IMR-90 (cell line): Measurements from ENCODE around the gene IQSEC3. TPM values are rescaled to one million over a fixed set of nuclear protein-coding genes. Genes with fewer than 3 reads are reported as not detected.

ENCODE experiments used
- ATAC-seq: fragments of 200-7000 bp; cut with Tn5 transposase; 2 replicates; pipeline ENCODE4 v1.9.1; 2020; ENCODE audit warnings: low read depth, mild to moderate bottlenecking, moderate library complexity
- BruUV-seq: library from RNA; stranded (reverse); fragments of 400-500 nt; replicated peaks from 2 replicates; lab custom pipeline; 2021; lab: Mats Ljungman, UMichigan
- CTCF ChIA-PET: fragments of 300-600 bp; formaldehyde crosslinking; extraction: SDS; loops from one replicate; lab custom pipeline; 2021; ENCODE audit warnings: antibody characterized with exemption; lab: Yijun Ruan, JAX
- POLR2A ChIA-PET: fragments of 300-600 bp; sonication (Branson Sonifier 250); formaldehyde crosslinking; loops from one replicate; lab custom pipeline; 2022; ENCODE audit warnings: antibody characterized with exemption; ENCODE audit not compliant: unreplicated experiment; lab: Charles Lee
- DNase-seq: peaks from one replicate; pipeline ENCODE4 v3.0.0; 2013
- H2AFZ ChIP-seq: replicated peaks from 2 replicates; pipeline ENCODE3; 2013; ENCODE audit warnings: low read length, mild to moderate bottlenecking; ENCODE audit not compliant: poor library complexity
- H2AK5ac ChIP-seq: 2 replicates; pipeline ENCODE4 v1.6.1; 2013; ENCODE audit warnings: low read depth, low read length, inconsistent platforms
- H2AK9ac ChIP-seq: replicated peaks from 2 replicates; pipeline ENCODE3; 2013; ENCODE audit warnings: mild to moderate bottlenecking, low read depth, low read length, moderate library complexity; ENCODE audit not compliant: poor library complexity
- H2BK120ac ChIP-seq: 2 replicates; pipeline ENCODE4 v1.6.1; 2013; ENCODE audit warnings: low read depth, low read length, inconsistent platforms
- H2BK15ac ChIP-seq: 3 replicates; pipeline ENCODE4 v1.6.1; 2013; ENCODE audit warnings: low read depth, low read length, inconsistent platforms
- H2BK20ac ChIP-seq: 2 replicates; pipeline ENCODE4 v1.6.1; 2013; ENCODE audit warnings: low read depth, mild to moderate bottlenecking, inconsistent platforms, low read length, moderate library complexity
- H2BK5ac ChIP-seq: 2 replicates; pipeline ENCODE4 v1.6.1; 2013; ENCODE audit warnings: mild to moderate bottlenecking, low read depth, low read length, inconsistent platforms; ENCODE audit not compliant: poor library complexity, severe bottlenecking
- H3K14ac ChIP-seq: replicated peaks from 2 replicates; pipeline ENCODE4 v1.6.1; 2013; ENCODE audit warnings: low read depth, low read length, inconsistent platforms
- H3K18ac ChIP-seq: 2 replicates; pipeline ENCODE4 v1.6.1; 2013; ENCODE audit warnings: low read depth, low read length, control low read depth
- H3K23ac ChIP-seq: 2 replicates; pipeline ENCODE4 v1.6.1; 2013; ENCODE audit warnings: low read depth, low read length, inconsistent platforms
- H3K27ac ChIP-seq: 2 replicates; pipeline ENCODE4 v1.5.1; 2013; ENCODE audit warnings: mild to moderate bottlenecking, control low read depth, low read length; ENCODE audit not compliant: insufficient read depth
- H3K27me3 ChIP-seq: 2 replicates; pipeline ENCODE4 v1.6.1; 2013; ENCODE audit warnings: low read length; ENCODE audit not compliant: control insufficient read depth, insufficient read depth
- H3K36me3 ChIP-seq: 2 replicates; pipeline ENCODE4 v1.6.1; 2013; ENCODE audit warnings: low read length, mixed read lengths; ENCODE audit not compliant: control insufficient read depth, insufficient read depth
- H3K4ac ChIP-seq: 2 replicates; pipeline ENCODE4 v1.6.1; 2013; ENCODE audit warnings: low read depth, low read length, inconsistent platforms
- H3K4me1 ChIP-seq: 2 replicates; pipeline ENCODE4 v1.6.1; 2013; ENCODE audit warnings: low read length, mixed read lengths; ENCODE audit not compliant: control insufficient read depth, insufficient read depth
- H3K4me2 ChIP-seq: 2 replicates; pipeline ENCODE4 v1.6.1; 2013; ENCODE audit warnings: low read depth, mild to moderate bottlenecking, control low read depth, low read length, moderate library complexity
- H3K4me3 ChIP-seq: 2 replicates; pipeline ENCODE4 v1.5.1; 2013; ENCODE audit warnings: low read depth, mild to moderate bottlenecking, control low read depth, low read length, moderate library complexity; ENCODE audit not compliant: insufficient read depth
- H3K56ac ChIP-seq: 2 replicates; pipeline ENCODE4 v1.6.1; 2013; ENCODE audit warnings: low read length, inconsistent platforms; ENCODE audit not compliant: insufficient read depth; ENCODE audit errors: extremely low read depth
- H3K79me1 ChIP-seq, 2 experiments: 2 replicates each; pipeline ENCODE4 v1.6.1; 2013; ENCODE audit warnings: low read length in 2 of 2, inconsistent platforms in 1 of 2, low read depth in 1 of 2
- H3K9ac ChIP-seq: 2 replicates; pipeline ENCODE4 v1.6.1; 2013; ENCODE audit warnings: low read depth, low read length, control low read depth
- H3K9me1 ChIP-seq: 2 replicates; pipeline ENCODE4 v1.6.1; 2013; ENCODE audit warnings: low read length, inconsistent platforms; ENCODE audit not compliant: insufficient read depth
- H3K9me3 ChIP-seq: 2 replicates; pipeline ENCODE4 v1.6.1; 2013; ENCODE audit warnings: low read length; ENCODE audit not compliant: control insufficient read depth, insufficient read depth
- H4K20me1 ChIP-seq: 2 replicates; pipeline ENCODE4 v1.6.1; 2013; ENCODE audit warnings: low read length, inconsistent platforms; ENCODE audit not compliant: insufficient read depth
- H4K5ac ChIP-seq: 2 replicates; pipeline ENCODE4 v1.6.1; 2013; ENCODE audit warnings: mild to moderate bottlenecking, low read depth, low read length, control low read depth
- H4K8ac ChIP-seq, 2 experiments: 2 replicates each; pipeline ENCODE4 v1.6.1; 2013; ENCODE audit warnings: low read depth in 2 of 2, low read length in 2 of 2, control low read depth in 1 of 2, inconsistent platforms in 1 of 2
- H4K91ac ChIP-seq: 2 replicates; pipeline ENCODE4 v1.6.1; 2013; ENCODE audit warnings: low read depth, low read length, inconsistent platforms; ENCODE audit not compliant: insufficient read depth
- MAFK ChIP-seq: IDR thresholded peaks from 2 replicates; pipeline ENCODE4 v1.6.1; 2012; ENCODE audit warnings: low read depth, low read length, improper control_type of control experiment
- RAD21 ChIP-seq: IDR thresholded peaks from 2 replicates; pipeline ENCODE4 v1.6.1; 2012; ENCODE audit warnings: low read length, improper control_type of control experiment
- WGBS, 2 experiments: methylation state at CpG; one replicate each; pipeline versions ENCODE4 v1.1.5 to v1.1.7; 2013; ENCODE audit warnings: missing lambda C conversion rate in 2 of 2; ENCODE audit not compliant: insufficient read length in 1 of 2; ENCODE audit errors: extremely low coverage in 2 of 2; 5-methylcytosine and 5-hydroxymethylcytosine counted together
- dilution Hi-C: fragments of 300-500 bp; cut with HindIII; formaldehyde crosslinking; loops from one replicate; pipeline ENCODE4 v1.14.3; 2018; ENCODE audit warnings: low sequenced_read_pairs; ENCODE audit not compliant: unreplicated experiment
- in situ Hi-C: fragments of 300-500 bp; cut with MboI; formaldehyde crosslinking; loops from 3 replicates; pipeline ENCODE4 v1.14.3; 2019; ENCODE audit warnings: low sequenced_read_pairs, inconsistent platforms, mixed read lengths
- intact Hi-C: fragments of 100-400 bp; cut with micrococcal nuclease; formaldehyde crosslinking; loops from 2 replicates; pipeline ENCODE4 v1.10.0; 2022
- polyA plus RNA-seq, 3 experiments: library from polyadenylated mRNA; depleted of rRNA; stranded (reverse); fragments of >200 nt; gene quantifications; 2 replicates each; pipeline ENCODE4 v1.2.3, GENCODE V29; 2012; ENCODE audit warnings: low replicate concordance in 1 of 3
- total RNA-seq: library from RNA; depleted of rRNA; stranded (reverse); fragments of >200 nt; gene quantifications from 2 replicates; pipeline ENCODE4 v1.2.3, GENCODE V29; 2012

The IQSEC3 gene
- total and polyA plus RNA-seq, 2 of the 4 experiments (the other 2 are of a cell fraction) = 0.10 TPM; not detected in 1

DNA sequence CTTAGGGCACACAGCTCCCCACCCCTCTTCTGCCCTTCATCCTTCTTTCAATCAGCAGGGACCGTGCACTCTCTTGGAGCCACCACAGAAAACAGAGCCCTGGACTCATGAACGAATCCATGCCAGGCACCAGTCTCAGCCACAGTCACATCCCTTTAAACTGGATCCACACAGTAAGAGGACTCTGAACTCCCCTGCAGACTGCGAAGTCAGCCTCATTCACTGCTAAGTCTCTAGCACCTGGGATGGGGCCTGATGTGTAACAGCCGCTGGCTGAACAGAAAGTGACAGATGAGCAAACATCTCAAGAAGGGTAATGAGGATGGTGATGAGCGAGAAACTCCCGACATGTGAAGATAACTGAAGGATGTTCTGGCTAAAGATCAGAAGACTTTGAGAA lies 45.8 kb upstream of the IQSEC3 start:
- Histone ChIP-seq H3K9me1 (no peaks in the 10 kb centered on the region), H3K18ac (no peak overlapping the region), H3K4ac (no peak overlapping the region), H3K14ac (no peak overlapping the region), H3K4me2 (no peak overlapping the region), H4K8ac (no peak overlapping the region), H2AK9ac (peak overlapping the region; percentile 9), H3K9ac (no peak overlapping the region), H2BK15ac (no peak overlapping the region), H2BK120ac (no peak overlapping the region), H3K23ac (no peak overlapping the region), H2AK5ac (no peak overlapping the region), H3K4me3 (no peak overlapping the region), H3K36me3 (peaks cover 23% of the 10 kb centered on the region), H2BK20ac (no peak overlapping the region), H3K27me3 (no peaks in the 10 kb centered on the region), H3K4me1 (no peaks in the 10 kb centered on the region), H3K9me3 (no peaks in the 10 kb centered on the region), H3K56ac (no peak overlapping the region), H4K20me1 (peaks cover 10% of the 10 kb centered on the region; the same call in 1 of the 2 replicates), H4K91ac (no peak overlapping the region), H4K5ac (no peak overlapping the region), H3K79me1 (peaks cover 13 to 21% of the 10 kb centered on the region in 2 experiments), H3K27ac (no peak overlapping the region), H2BK5ac (no peak overlapping the region), H2AFZ (no peak overlapping the region)
- TF ChIP-seq MAFK (no peak), RAD21 (no peak)
- in situ Hi-C loops = no loop called here
- intact Hi-C loops = no loop called here
- CTCF ChIA-PET = no interaction called here
- BruUV-seq = no TSS peak
- ATAC-seq (no peak), DNase-seq (no peak)
- POLR2A ChIA-PET = no interaction called here
- 54% methylated on average over 4 of the region's 6 CpGs; no CpG with 5 or more reads in 1 of the 2 experiments for WGBS, 2 experiments
- dilution Hi-C loops = no loop called here
